Measurements from ENCODE around the gene HOMEZ. TPM values are rescaled to one million over a fixed set of nuclear protein-coding genes. Genes with fewer than 3 reads are reported as not detected.
A peak's percentile ranks its signal among the peaks of the same experiment; 100 is the strongest.

The HOMEZ gene
- total RNA-seq, 5 donors from 2014 or later (not counting 1 experiment from before 2014, with no cell fraction given), result 6.2 to 17.5 (median 15.1) TPM

DNA sequence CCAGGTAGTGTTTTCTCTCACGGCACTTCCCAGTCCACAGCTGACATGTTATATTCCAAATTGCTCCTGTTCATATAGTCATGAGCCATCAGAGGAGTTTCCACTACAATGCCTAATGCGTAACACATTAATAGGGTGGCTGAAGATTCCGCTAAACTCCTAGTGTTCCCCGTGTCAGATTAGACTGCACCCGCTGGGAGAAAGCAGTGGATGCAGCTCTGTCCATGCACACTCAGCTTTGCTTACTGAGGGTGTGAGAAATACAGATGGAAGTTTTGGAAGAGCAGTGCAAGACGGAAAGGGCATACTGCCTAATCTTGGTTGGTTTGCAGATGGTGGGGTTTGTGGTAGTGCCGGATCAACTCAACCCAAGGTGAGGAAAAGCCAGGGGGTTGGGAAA, 11.2 kb upstream of the HOMEZ start:
- no peak for DNase-seq
- H3K4me3 ChIP-seq (ENCODE audit: control insufficient read depth in 1 of 2, extremely low read depth in 1 of 2, low read length in 1 of 2), result no peak overlapping the region
- peaks cover 0 to 16% of the 10 kb centered on the region in 2 donors for H3K36me3 ChIP-seq (ENCODE audit: control insufficient read depth in 2 of 2, extremely low read depth in 1 of 2, insufficient read depth in 1 of 2, low read length in 1 of 2)
- no peak for ATAC-seq (replicated peaks in 1 of 4)
- H3K4me1 ChIP-seq (ENCODE audit: control insufficient read depth in 1 of 2, extremely low read depth in 1 of 2, insufficient read depth in 2 of 2, low read length in 2 of 2), result peaks cover 9 to 27% of the 10 kb centered on the region in 2 experiments
- Mint-ChIP-seq H3K27me3 (peaks cover 0 to 2% of the 10 kb centered on the region in 2 donors), H3K9me3 (no peaks in the 10 kb centered on the region), H3K4me3 (no peak overlapping the region), H3K4me1 (peaks cover 28 to 40% (median 36%) of the 10 kb centered on the region in 3 donors), H3K36me3 (peaks cover 11% of the 10 kb centered on the region), H3K27ac (no peak overlapping the region)
- no peaks in the 10 kb centered on the region for H3K9me3 ChIP-seq
- H3K27ac ChIP-seq (ENCODE audit: low read length), result no peak overlapping the region
- ChIA-PET CTCF (interaction anchor here (0.5 to 1.7 kb wide), 5 partner anchors 11 to 474 kb away, joined by 3 to 6 read pairs (median 3); partner anchors contain the start of gene PABPN1 (in 1 of the 2)), POLR2A (no interaction called here)
- H3K27me3 ChIP-seq (replicated peaks in 1 of 2; ENCODE audit: control insufficient read depth in 2 of 2, extremely low read depth in 1 of 2, insufficient read depth in 2 of 2, low read length in 1 of 2), result no peaks in the 10 kb centered on the region
- 99% methylated on average over 5 of the region's 7 CpGs for WGBS (ENCODE audit: insufficient coverage)

DNA sequence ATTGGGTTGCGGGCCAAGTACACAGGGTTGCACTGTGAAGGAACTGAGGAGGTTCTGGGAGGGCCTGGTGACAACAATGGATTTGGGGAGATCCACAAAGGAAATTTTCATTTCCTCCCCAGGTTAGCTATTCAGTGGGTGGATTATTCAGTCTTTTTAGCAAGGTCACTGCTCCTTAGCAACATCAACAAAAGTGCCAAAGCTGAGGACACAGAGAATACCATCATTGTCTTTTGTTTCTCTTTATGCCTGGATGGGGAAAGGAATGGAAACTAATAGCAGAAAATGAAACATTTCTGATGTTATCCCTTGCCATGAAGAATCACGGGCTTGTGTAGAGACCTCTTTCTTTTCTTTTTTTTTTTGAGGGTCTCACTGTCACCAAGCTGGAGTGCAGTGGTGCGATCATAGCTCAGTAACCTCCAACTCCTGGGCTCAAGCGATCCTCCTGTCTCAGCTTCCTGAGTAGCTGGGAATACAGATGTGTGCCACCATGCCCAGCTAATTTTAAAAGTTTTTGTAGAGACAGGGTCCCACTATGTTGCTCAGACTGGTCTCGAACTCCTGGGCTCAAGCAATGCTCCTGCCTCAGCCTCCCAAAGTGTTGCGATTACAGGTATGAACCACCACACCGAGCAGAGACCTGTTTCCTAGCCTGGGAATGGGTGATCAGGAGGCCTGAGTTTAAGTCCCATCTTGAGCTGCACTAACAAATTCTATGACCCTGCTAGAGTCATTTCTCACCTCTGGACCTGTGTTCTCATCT, 10.3 kb upstream of the HOMEZ start:
- no peaks in the 10 kb centered on the region for H3K27me3 ChIP-seq (replicated peaks in 1 of 2; ENCODE audit: control insufficient read depth in 2 of 2, extremely low read depth in 1 of 2, insufficient read depth in 2 of 2, low read length in 1 of 2)
- H3K4me1 ChIP-seq (ENCODE audit: control insufficient read depth in 1 of 2, extremely low read depth in 1 of 2, insufficient read depth in 2 of 2, low read length in 2 of 2), result peaks cover 9 to 23% of the 10 kb centered on the region in 2 experiments
- H3K27ac Mint-ChIP-seq, result no peak overlapping the region
- no peaks in the 10 kb centered on the region for H3K9me3 ChIP-seq
- peaks cover 0 to 2% of the 10 kb centered on the region in 2 donors for H3K27me3 Mint-ChIP-seq
- ATAC-seq (replicated peaks in 1 of 4) (no peak), DNase-seq (no peak)
- H3K27ac ChIP-seq (ENCODE audit: low read length), result no peak overlapping the region
- ChIA-PET CTCF (interaction anchor here (0.6 to 1.7 kb wide), 5 partner anchors 10 to 228 kb away, joined by 3 to 6 read pairs (median 3); partner anchors contain the start of gene PABPN1 (in 1 of the 2)), POLR2A (no interaction called here)
- peaks cover 28 to 40% (median 34%) of the 10 kb centered on the region in 3 donors for H3K4me1 Mint-ChIP-seq
- peaks cover 11% of the 10 kb centered on the region for H3K36me3 Mint-ChIP-seq
- no peak overlapping the region for H3K4me3 Mint-ChIP-seq
- H3K36me3 ChIP-seq (ENCODE audit: control insufficient read depth in 2 of 2, extremely low read depth in 1 of 2, insufficient read depth in 1 of 2, low read length in 1 of 2), result peaks cover 0 to 16% of the 10 kb centered on the region in 2 donors
- 100% methylated on average over 4 of the region's 7 CpGs for WGBS (ENCODE audit: insufficient coverage)
- H3K9me3 Mint-ChIP-seq, result no peaks in the 10 kb centered on the region
- no peak overlapping the region for H3K4me3 ChIP-seq (ENCODE audit: control insufficient read depth in 1 of 2, extremely low read depth in 1 of 2, low read length in 1 of 2)

DNA sequence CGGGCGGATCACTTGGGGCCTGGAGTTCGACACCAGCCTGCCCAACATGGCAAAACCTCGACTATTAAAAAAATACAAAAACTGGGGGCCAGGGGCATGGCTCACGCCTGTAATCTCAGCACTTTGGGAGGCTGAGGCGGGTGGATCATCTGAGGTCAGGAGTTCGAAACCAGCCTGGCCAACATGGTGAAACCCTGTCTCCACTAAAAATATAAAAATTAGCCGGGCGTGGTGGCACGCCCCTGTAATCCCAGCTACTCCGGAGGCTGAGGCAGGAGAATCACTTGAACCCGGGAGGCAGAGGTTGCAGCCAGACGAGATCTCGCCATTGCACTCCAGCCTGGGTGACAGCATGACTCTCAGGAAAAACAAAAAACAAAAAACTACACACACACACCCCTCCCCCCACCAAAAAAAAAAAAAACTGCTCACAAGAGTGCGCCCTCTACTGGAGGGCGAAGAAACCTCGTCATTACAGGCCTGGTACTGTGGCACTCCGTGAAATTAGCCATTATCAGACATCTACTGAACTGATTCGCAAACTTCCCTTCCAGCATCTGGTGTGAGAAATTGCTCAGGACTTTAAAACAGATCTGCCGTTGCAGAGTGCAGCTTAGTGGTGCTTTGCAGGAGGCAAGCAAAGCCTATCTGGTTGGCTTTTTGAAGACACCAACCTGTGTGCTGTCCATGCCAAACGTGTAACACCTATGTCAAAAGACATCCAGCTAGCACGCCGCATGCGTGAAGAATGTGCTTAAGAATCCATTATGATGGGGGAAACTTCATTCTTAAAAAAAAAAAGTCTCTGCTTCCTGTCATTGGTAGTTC, 9.0 kb upstream of the HOMEZ start:
- WGBS (ENCODE audit: insufficient coverage), result 40% methylated on average over 15 of the region's 24 CpGs
- peak; percentile 69 to 90 (median 72) for ATAC-seq (replicated peaks in 1 of 4)
- ChIA-PET CTCF (interaction anchor here (0.7 to 1.2 kb wide), 8 partner anchors 8 to 761 kb away, joined by 3 to 10 read pairs (median 4); partner anchors contain the start of gene HOMEZ (in 1 of the 2)), POLR2A (no interaction called here)
- H3K36me3 Mint-ChIP-seq, result peaks cover 11% of the 10 kb centered on the region
- H3K27me3 ChIP-seq (replicated peaks in 1 of 2; ENCODE audit: control insufficient read depth in 2 of 2, extremely low read depth in 1 of 2, insufficient read depth in 2 of 2, low read length in 1 of 2), result no peaks in the 10 kb centered on the region
- peaks cover 0 to 12% of the 10 kb centered on the region in 2 experiments for H3K4me1 ChIP-seq (ENCODE audit: control insufficient read depth in 1 of 2, extremely low read depth in 1 of 2, insufficient read depth in 2 of 2, low read length in 2 of 2)
- peaks cover 0 to 16% of the 10 kb centered on the region in 2 donors for H3K36me3 ChIP-seq (ENCODE audit: control insufficient read depth in 2 of 2, extremely low read depth in 1 of 2, insufficient read depth in 1 of 2, low read length in 1 of 2)
- peak overlapping the region in 1 of 3 donors; percentile 49 for H3K4me3 Mint-ChIP-seq
- H3K4me1 Mint-ChIP-seq, result peaks cover 21 to 30% (median 21%) of the 10 kb centered on the region in 3 donors
- no peak overlapping the region for H3K4me3 ChIP-seq (ENCODE audit: control insufficient read depth in 1 of 2, extremely low read depth in 1 of 2, low read length in 1 of 2)
- H3K9me3 Mint-ChIP-seq, result no peaks in the 10 kb centered on the region
- peak overlapping the region; percentile 25 to 66 for H3K27ac Mint-ChIP-seq
- no peaks in the 10 kb centered on the region for H3K9me3 ChIP-seq
- peaks cover 0 to 2% of the 10 kb centered on the region in 2 donors for H3K27me3 Mint-ChIP-seq
- no peak overlapping the region for H3K27ac ChIP-seq (ENCODE audit: low read length)
- DNase-seq, result peak in 33 of 35 experiments; percentile 18 to 83 (median 45)

DNA sequence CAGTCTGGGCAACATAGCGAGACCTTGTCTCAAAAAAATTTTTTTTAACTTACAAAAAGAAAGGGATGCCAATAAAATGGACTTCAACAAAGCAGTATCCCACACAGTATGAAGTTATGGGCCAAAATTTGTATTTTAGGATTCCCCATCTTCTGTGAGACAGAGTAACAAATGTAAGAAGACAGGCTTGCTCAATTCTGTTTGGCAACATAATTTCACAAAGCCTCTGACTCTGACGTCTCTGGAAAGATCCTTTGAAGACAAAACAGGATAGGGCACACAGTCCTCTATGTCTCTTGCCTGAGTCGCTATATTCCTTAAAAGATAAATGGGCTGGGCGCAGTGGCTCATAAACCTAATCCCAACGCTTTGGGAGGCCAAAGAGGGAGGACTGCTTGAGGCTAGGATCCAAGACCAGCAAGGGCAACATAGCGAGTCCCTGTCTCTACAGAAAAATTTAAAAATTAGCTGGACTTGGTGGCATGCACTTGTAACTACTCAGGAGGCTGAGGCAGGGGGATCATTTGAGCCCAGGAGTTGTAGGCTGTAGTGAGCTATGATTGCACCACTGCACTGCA, 1.1 kb upstream of the HOMEZ start:
- Histone ChIP-seq H3K4me3 (ENCODE audit: control insufficient read depth in 1 of 2, extremely low read depth in 1 of 2, low read length in 1 of 2) (peak overlapping the region; percentile 61 to 83), H3K9me3 (no peaks in the 10 kb centered on the region), H3K4me1 (ENCODE audit: control insufficient read depth in 1 of 2, extremely low read depth in 1 of 2, insufficient read depth in 2 of 2, low read length in 2 of 2) (peaks cover 9 to 14% of the 10 kb centered on the region in 2 experiments), H3K36me3 (ENCODE audit: control insufficient read depth in 2 of 2, extremely low read depth in 1 of 2, insufficient read depth in 1 of 2, low read length in 1 of 2) (no peaks in the 10 kb centered on the region), H3K27me3 (replicated peaks in 1 of 2; ENCODE audit: control insufficient read depth in 2 of 2, extremely low read depth in 1 of 2, insufficient read depth in 2 of 2, low read length in 1 of 2) (no peaks in the 10 kb centered on the region), H3K27ac (ENCODE audit: low read length) (peak overlapping the region; percentile 55)
- no peak for ATAC-seq (replicated peaks in 1 of 4)
- H3K27me3 Mint-ChIP-seq, result no peaks in the 10 kb centered on the region
- H3K4me3 Mint-ChIP-seq, result peak overlapping the region; percentile 94 to 97 (median 96)
- ChIA-PET POLR2A (interaction anchor here (0.6 to 1.2 kb wide), 5 partner anchors 14 to 707 kb away, joined by 3 to 7 read pairs (median 4); partner anchors contain the start of gene PABPN1 (in 1 of the 2)), CTCF (interaction anchor here (0.5 to 2.0 kb wide), 10 partner anchors 8 to 166 kb away, joined by 3 to 11 read pairs (median 4); partner anchors contain the start of genes PABPN1 (in 1 of the 2) and PPP1R3E (in 1 of the 2))
- 83% methylated on average over 5 of the region's 6 CpGs for WGBS (ENCODE audit: insufficient coverage)
- DNase-seq, result no peak
- no peaks in the 10 kb centered on the region for H3K9me3 Mint-ChIP-seq
- peak overlapping the region; percentile 94 to 98 for H3K27ac Mint-ChIP-seq
- no peaks in the 10 kb centered on the region for H3K36me3 Mint-ChIP-seq
- peaks cover 29 to 37% (median 29%) of the 10 kb centered on the region in 3 donors for H3K4me1 Mint-ChIP-seq

DNA sequence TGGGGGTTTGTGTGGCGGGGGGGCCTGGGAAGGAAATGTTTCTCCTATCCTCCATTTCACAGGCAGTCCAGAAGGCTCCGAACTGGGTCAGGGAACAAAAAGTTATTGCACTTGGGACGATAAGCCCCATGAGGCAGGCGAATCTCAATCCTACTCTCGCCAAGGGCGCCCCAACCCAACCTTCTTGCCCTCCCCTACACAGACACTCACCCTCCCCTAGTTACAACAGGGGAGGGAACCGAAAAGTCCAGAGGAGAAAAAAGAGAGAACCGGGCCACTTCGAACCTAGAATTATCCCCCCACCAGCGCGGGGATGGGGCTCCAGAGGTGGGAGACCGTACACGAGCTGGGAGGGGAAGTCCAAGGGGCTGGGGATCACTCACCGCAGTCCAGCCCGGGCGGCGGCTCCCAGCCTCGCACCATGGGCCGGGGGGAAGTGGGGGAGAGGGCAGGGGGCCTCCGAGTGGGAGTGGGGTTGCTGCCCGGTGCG, 357 bp downstream of the HOMEZ start:
- DNase-seq (peak in 4 of 35 experiments; percentile 8 to 19 (median 15)), ATAC-seq (replicated peaks in 1 of 4) (peak; percentile 23 to 32 (median 30))
- no peaks in the 10 kb centered on the region for H3K27me3 Mint-ChIP-seq
- Histone ChIP-seq H3K9me3 (no peaks in the 10 kb centered on the region), H3K27ac (ENCODE audit: low read length) (peak overlapping the region; percentile 67), H3K27me3 (replicated peaks in 1 of 2; ENCODE audit: control insufficient read depth in 2 of 2, extremely low read depth in 1 of 2, insufficient read depth in 2 of 2, low read length in 1 of 2) (no peaks in the 10 kb centered on the region), H3K36me3 (ENCODE audit: control insufficient read depth in 2 of 2, extremely low read depth in 1 of 2, insufficient read depth in 1 of 2, low read length in 1 of 2) (no peaks in the 10 kb centered on the region), H3K4me3 (ENCODE audit: control insufficient read depth in 1 of 2, extremely low read depth in 1 of 2, low read length in 1 of 2) (peak overlapping the region; percentile 61 to 83), H3K4me1 (ENCODE audit: control insufficient read depth in 1 of 2, extremely low read depth in 1 of 2, insufficient read depth in 2 of 2, low read length in 2 of 2) (peaks cover 9 to 14% of the 10 kb centered on the region in 2 experiments)
- H3K4me1 Mint-ChIP-seq, result peaks cover 29 to 37% (median 31%) of the 10 kb centered on the region in 3 donors
- H3K4me3 Mint-ChIP-seq, result peak overlapping the region; percentile 94 to 97 (median 96)
- ChIA-PET CTCF (interaction anchor here (0.6 to 2.0 kb wide), 8 partner anchors 9 to 1425 kb away, joined by 3 to 11 read pairs (median 4); partner anchors contain the start of gene PABPN1 (in 1 of the 2)), POLR2A (interaction anchor here (0.7 to 1.2 kb wide), 3 partner anchors 36 to 191 kb away, joined by 3 to 7 read pairs (median 3); partner anchors contain the start of gene PABPN1 (in 1 of the 2))
- H3K27ac Mint-ChIP-seq, result peak overlapping the region; percentile 89 to 91
- H3K36me3 Mint-ChIP-seq, result no peaks in the 10 kb centered on the region
- no peaks in the 10 kb centered on the region for H3K9me3 Mint-ChIP-seq
- 0% methylated on average over 7 of the region's 22 CpGs for WGBS (ENCODE audit: insufficient coverage)

Data from T-cell (primary cell).